Measurements from ENCODE around the gene CHMP3. TPM values are rescaled to one million over a fixed set of nuclear protein-coding genes. Genes with fewer than 3 reads are reported as not detected.
"Not testable (repeated sequence)": the region's sequence is repeated elsewhere in the genome, so short reads cannot be mapped to it uniquely, and the experiment has no call there.

Gene CHMP3
- polyA plus RNA-seq, 6 donors from 2014 or later, result 61.6 to 107 (median 96.4) TPM

DNA sequence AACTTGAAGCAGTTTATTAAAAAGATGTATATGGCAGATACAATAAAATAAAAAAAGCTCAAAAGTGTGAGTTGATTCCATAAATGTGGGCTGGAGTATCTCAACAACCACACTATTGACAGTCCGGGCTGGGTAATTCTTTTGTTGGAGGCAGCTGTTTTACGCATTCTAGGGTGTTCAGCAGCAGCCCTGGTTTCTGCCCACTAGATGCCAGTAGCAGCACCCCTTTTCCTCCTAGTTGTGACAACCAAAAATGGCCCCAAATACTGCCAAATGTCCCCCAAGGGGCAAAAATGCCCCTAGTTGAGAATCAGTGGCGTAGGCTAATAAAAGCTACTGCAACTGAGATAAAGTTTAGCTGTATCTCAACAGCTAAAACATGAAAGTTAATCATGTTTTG, 44.8 kb downstream of the CHMP3 start:
- ATAC-seq (ENCODE audit: low read depth in 2 of 2) (peak in 1 of 2 donors; percentile 50), DNase-seq (no peak)
- H3K27ac Mint-ChIP-seq, result no peak overlapping the region
- no peak overlapping the region for H3K4me3 Mint-ChIP-seq
- H3K9me3 Mint-ChIP-seq, result peaks cover 0 to 6% (median 2%) of the 10 kb centered on the region in 7 donors
- peaks cover 0 to 6% (median 0%) of the 10 kb centered on the region in 3 donors for H3K4me1 Mint-ChIP-seq
- H3K27me3 Mint-ChIP-seq, result no peaks in the 10 kb centered on the region
- H3K36me3 Mint-ChIP-seq, result peaks cover 6 to 9% of the 10 kb centered on the region in 2 donors

DNA sequence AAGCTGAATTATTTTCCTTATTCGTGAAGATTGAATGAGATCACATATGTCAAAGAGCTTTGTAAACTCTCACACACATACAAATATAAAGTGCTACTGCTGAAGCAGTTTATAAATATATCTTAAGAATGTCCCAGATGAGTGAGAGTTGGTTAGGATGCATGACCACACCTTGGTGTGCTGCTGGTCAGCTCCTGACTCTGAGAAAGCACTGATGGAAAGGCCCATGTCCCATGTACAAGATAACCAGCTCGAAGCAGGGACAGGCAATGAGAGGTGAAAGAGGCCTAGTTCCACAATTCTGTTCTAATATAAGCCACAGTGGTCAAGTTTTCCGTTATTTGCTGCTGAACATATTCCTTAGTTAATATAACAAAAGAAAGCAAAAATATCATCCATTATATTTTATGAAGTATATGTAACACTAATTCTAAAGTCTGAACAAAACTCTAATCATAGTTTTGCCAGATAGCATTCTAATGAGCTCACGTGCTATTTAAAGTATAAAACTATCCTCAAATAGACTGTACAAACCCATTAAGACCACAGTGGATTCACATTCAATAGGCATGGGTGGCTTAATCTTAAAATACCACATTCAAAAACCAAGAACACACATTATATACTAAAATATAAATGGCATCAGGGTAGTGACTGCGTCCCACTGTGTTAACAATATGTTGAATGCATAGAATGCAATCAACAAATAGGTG, 49.1 kb downstream of the CHMP3 start:
- no peaks in the 10 kb centered on the region for H3K9me3 Mint-ChIP-seq
- no peak for ATAC-seq (ENCODE audit: low read depth in 2 of 2)
- H3K27ac Mint-ChIP-seq, result no peak overlapping the region
- H3K4me3 Mint-ChIP-seq, result no peak overlapping the region
- H3K4me1 Mint-ChIP-seq, result peaks cover 0 to 10% (median 0%) of the 10 kb centered on the region in 3 donors
- no peak for DNase-seq
- no peaks in the 10 kb centered on the region for H3K27me3 Mint-ChIP-seq
- H3K36me3 Mint-ChIP-seq, result peaks cover 21 to 25% of the 10 kb centered on the region in 2 donors

DNA sequence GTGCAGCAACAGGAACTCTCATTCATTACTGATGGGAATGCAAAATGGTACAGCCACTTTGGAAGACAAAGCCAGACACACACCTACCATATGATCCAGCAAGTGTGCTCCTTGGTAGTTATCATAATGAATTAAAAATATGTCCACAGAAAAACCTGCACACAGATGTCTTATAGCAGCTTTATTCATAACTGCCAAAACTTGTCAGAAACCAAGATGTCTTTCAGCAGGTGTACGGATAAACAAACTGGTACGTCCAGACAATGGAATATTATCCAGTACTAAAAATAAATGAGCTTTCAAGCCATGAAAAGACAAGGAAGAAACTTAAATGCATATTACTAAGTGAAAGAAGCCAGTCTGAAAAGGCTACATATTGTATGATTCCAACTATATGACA, 50.4 kb downstream of the CHMP3 start:
- no peaks in the 10 kb centered on the region for H3K27me3 Mint-ChIP-seq
- peaks cover 0 to 10% (median 0%) of the 10 kb centered on the region in 3 donors for H3K4me1 Mint-ChIP-seq
- H3K4me3 Mint-ChIP-seq, result no peak overlapping the region
- ATAC-seq (ENCODE audit: low read depth in 2 of 2), result no peak
- peaks cover 29 to 31% of the 10 kb centered on the region in 2 donors for H3K36me3 Mint-ChIP-seq
- no peak for DNase-seq
- H3K27ac Mint-ChIP-seq, result no peak overlapping the region
- H3K9me3 Mint-ChIP-seq, result no peaks in the 10 kb centered on the region

DNA sequence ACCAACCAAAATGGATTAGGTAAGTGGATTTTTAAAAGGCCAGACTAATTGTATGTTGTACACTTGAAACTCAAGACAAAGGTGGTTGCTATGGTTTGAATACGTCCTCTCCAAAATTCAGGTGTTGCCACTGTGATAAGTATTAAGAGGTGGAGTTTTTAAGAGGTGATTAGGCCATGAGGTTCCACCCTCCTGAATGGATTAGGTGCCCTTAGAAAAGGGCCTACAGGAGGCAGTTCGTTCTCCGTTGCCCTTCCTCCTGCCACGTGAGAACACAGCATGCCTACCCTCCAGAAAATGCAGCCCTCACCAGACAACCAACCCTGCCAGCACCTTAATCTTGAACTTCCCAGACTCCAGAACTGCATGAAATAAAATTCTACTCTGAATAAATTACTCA, 51.2 kb downstream of the CHMP3 start:
- Mint-ChIP-seq H3K36me3 (peaks cover 31 to 37% of the 10 kb centered on the region in 2 donors), H3K4me3 (no peak overlapping the region), H3K27ac (no peak overlapping the region), H3K27me3 (no peaks in the 10 kb centered on the region), H3K9me3 (no peaks in the 10 kb centered on the region), H3K4me1 (peaks cover 0 to 10% (median 0%) of the 10 kb centered on the region in 3 donors)
- no peak for DNase-seq
- ATAC-seq (ENCODE audit: low read depth in 2 of 2), result no peak

DNA sequence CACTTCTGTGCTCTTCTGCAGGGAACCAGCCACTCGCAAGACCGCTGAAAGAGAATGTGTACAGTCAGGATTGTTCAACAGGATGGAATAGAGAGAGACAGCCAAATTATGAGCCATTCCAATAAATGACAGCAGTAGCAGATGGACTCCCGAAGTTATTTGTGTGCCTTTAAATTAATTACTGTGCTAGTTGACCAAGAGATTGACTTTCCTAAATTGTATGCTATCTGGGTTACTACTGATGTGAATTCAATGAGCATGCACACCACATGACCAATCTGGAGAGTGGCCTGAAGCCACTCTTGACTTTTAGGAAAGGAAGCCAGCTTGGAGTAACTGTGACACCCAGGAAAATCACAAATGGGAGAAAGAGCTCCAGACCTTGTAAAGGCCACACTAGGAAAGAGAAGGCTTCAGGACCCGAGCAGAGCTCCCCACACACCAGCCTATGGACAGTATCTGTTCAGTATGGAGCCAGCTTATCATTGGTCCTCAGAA, 52.8 kb downstream of the CHMP3 start:
- Mint-ChIP-seq H3K9me3 (no peaks in the 10 kb centered on the region), H3K27ac (peak overlapping the region in 2 of 6 donors; percentile 22 to 41), H3K4me3 (no peak overlapping the region), H3K4me1 (peaks cover 0 to 5% (median 0%) of the 10 kb centered on the region in 3 donors), H3K36me3 (peaks cover 22 to 42% of the 10 kb centered on the region in 2 donors), H3K27me3 (no peaks in the 10 kb centered on the region)
- no peak for ATAC-seq (ENCODE audit: low read depth in 2 of 2)
- no peak for DNase-seq

DNA sequence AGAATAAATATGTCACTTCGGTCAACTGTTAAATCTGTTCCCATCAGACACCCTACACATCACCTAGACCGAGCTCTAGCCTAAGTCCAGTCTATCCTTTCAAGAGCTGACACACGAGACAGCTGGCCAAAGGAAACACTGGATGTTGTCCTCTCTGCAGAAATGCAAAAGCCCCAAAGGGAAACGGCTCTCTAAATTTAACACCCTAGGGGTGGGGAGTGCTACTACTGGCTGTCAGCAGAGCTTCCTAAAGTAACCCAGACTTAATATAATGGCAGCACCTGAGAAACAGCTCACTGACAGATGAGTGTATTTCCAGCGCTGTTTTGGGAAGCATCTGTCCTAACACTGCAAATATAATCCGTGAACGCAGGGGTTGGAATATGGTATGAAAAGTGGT, 55.6 kb downstream of the CHMP3 start:
- Mint-ChIP-seq H3K36me3 (peaks cover 46 to 57% of the 10 kb centered on the region in 2 donors), H3K4me1 (peaks cover 0 to 5% (median 2%) of the 10 kb centered on the region in 3 donors), H3K4me3 (no peak overlapping the region), H3K27me3 (no peaks in the 10 kb centered on the region), H3K9me3 (peaks cover 0 to 10% (median 0%) of the 10 kb centered on the region in 7 donors), H3K27ac (peak overlapping the region in 3 of 6 donors; percentile 20 to 72 (median 56))
- DNase-seq (no peak), ATAC-seq (ENCODE audit: low read depth in 2 of 2) (no peak)

DNA sequence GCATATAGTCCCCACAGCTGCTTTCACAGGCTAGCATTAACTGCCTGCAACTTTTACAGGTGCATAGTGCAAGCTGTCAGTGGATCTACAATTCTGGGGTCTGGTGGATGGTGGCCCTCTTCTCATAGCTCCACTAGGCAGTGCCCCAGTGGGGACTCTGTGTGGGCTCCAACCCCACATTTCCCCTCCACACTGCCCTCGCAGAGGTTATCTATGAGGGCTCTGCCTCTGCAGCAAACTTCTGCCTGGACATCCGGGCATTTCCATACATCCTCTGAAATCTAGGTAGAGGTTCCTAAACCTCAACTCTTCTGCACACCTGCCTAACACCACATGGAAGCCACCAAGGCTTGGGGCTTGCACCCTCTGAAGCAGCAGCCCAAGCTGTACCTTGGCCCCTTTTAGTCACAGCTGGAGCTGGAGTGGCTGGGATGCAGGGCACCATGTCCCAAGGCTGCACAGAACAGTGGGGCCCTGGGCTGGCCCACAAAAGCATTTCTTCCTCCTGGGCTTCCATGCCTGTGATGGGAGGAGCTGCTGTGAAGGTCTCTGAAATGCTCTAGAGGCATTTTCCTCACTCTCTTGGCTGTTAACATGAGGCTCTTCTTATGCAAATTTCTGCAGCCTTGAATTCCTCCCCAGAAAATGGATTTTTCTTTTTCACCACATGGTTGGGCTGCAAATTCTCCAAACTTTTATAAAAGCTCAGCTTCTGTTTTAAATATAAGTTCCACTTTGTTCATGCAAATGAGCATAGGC, 62.7 kb downstream of the CHMP3 start:
- DNase-seq, result no peak
- Mint-ChIP-seq H3K9me3 (peaks cover 0 to 47% (median 35%) of the 10 kb centered on the region in 7 donors), H3K36me3 (peaks cover 79% of the 10 kb centered on the region in 2 donors), H3K4me3 (peak overlapping the region in 1 of 8 donors; percentile 47), H3K27ac (peak overlapping the region in 2 of 6 donors; percentile 34 to 42), H3K4me1 (peaks cover 26 to 46% (median 41%) of the 10 kb centered on the region in 3 donors), H3K27me3 (no peaks in the 10 kb centered on the region)
- ATAC-seq (ENCODE audit: low read depth in 2 of 2), result no peak

DNA sequence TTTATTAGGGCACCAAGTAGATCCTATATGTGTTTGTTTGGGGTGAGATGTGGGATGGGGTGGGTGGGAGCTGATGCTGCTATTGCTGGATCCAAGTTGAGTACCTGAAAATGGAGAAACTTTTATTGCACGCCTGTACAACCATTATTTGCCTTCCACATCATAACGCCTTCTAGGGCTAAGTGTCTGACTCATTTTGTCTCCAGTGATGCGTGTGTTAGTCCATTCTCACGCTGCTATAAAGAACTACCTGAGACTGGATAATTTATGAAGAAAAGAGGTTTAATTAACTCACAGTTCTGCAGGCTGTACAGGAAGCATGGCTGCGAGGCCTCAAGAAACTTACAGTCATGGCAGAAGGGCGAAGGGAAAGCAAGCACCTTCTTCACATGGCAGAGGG, 63.9 kb downstream of the CHMP3 start:
- ATAC-seq (ENCODE audit: low read depth in 2 of 2) (no peak), DNase-seq (no peak)
- no peaks in the 10 kb centered on the region for H3K27me3 Mint-ChIP-seq
- peak overlapping the region in 3 of 6 donors; percentile 34 to 66 (median 39) for H3K27ac Mint-ChIP-seq
- peaks cover 0 to 51% (median 36%) of the 10 kb centered on the region in 7 donors for H3K9me3 Mint-ChIP-seq
- peaks cover 80 to 84% of the 10 kb centered on the region in 2 donors for H3K36me3 Mint-ChIP-seq
- peak overlapping the region in 1 of 8 donors; percentile 8 for H3K4me3 Mint-ChIP-seq
- peaks cover 26 to 58% (median 50%) of the 10 kb centered on the region in 3 donors for H3K4me1 Mint-ChIP-seq

DNA sequence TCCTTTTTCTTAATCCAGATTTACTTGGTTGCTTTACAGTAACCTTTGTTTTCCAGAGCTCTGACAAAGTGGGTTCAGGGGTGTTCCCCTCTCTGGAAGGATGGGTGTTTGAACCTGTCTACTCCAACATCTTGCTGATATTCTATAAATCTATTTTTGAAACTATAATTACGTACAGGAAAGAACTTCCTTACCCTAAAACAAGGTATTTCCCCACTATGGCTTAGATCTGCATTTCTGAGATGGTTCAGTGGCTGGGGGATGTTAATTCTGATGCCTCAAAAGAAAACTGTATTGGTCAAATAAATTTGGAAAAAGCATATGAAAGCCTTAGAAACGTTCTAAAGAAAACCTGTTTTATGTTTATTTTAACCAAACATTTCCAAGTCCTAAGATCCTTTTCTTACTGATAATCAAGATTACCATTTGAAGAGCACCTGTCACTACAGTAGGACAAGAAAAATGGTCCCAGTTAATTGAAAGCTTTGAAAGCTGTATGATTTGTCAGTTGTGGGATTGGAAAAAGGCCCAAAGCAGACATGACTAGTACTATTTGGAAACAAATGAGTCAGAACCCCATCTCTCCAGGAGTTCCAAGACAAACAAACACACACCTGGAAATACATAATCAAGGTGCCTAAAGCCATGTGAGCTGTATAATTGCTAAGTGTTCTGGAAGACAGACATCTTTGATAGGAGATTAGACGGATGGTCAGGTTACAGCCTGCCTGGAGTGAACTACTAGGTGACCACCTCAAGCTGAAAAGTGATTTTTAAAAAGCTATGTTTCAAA, 64.6 kb downstream of the CHMP3 start:
- ATAC-seq (ENCODE audit: low read depth in 2 of 2), result peak; percentile 78 to 87
- Mint-ChIP-seq H3K9me3 (peaks cover 0 to 51% (median 36%) of the 10 kb centered on the region in 7 donors), H3K4me3 (peak overlapping the region in 4 of 8 donors; percentile 9 to 15 (median 12)), H3K27ac (peak overlapping the region; percentile 53 to 87 (median 68)), H3K4me1 (peaks cover 26 to 63% (median 56%) of the 10 kb centered on the region in 3 donors), H3K36me3 (peaks cover 82 to 86% of the 10 kb centered on the region in 2 donors), H3K27me3 (no peaks in the 10 kb centered on the region)
- DNase-seq, result peak; percentile 50

DNA sequence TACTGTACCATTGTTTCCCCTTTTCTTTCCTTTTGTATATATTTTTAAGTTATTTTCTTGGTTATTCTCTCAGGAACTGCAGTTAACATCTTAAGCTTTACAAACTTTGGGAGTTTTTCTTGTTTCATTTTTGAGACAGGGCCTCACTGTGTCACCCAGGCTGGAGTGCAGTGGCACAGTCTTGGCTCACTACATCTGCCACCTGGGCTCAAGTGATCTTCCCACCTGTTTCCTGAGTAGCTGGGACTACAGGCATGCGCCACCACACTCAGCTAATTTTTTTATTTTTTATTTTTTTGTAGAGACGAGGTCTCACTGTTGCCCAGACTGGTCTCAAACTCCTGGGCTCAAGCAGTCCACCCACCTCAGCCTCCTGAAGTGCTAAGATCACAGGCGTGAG, 66.9 kb downstream of the CHMP3 start:
- Mint-ChIP-seq H3K4me1 (peaks cover 26 to 69% (median 67%) of the 10 kb centered on the region in 3 donors), H3K9me3 (peaks cover 0 to 34% (median 30%) of the 10 kb centered on the region in 7 donors), H3K4me3 (peak overlapping the region in 4 of 8 donors; percentile 4 to 61 (median 36)), H3K36me3 (peaks cover 59 to 74% of the 10 kb centered on the region in 2 donors), H3K27ac (peak overlapping the region in 4 of 6 donors; percentile 7 to 87 (median 44))
- DNase-seq, result peak; percentile 32
- H3K27me3 Mint-ChIP-seq, result not testable (repeated sequence)
- peak; percentile 48 to 67 for ATAC-seq (ENCODE audit: low read depth in 2 of 2)

DNA sequence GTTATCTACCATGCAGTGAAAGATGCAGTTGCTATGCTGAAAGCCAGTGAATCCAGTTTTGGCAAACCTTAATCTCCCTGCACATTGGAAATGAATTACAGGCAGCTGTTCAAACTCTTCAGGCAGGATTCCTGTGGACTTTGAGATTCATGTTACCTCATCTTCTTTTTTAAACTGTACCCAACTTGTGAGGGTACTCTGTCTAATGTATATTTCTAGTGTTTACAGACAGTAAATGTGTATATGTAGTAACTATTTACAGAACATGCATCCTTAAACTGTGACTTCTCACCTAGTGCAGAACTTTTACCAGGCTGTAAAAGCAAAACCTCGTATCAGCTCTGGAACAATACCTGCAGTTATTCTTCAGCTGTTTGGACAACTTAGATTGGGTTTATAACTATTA, 71.2 kb downstream of the CHMP3 start:
- Mint-ChIP-seq H3K27me3 (no peaks in the 10 kb centered on the region), H3K36me3 (peaks cover 45 to 54% of the 10 kb centered on the region in 2 donors), H3K4me3 (no peak overlapping the region), H3K27ac (peak overlapping the region in 2 of 6 donors; percentile 9 to 66), H3K9me3 (peaks cover 0 to 5% (median 2%) of the 10 kb centered on the region in 7 donors), H3K4me1 (peaks cover 10 to 43% (median 39%) of the 10 kb centered on the region in 3 donors)
- ATAC-seq (ENCODE audit: low read depth in 2 of 2), result no peak
- no peak for DNase-seq

DNA sequence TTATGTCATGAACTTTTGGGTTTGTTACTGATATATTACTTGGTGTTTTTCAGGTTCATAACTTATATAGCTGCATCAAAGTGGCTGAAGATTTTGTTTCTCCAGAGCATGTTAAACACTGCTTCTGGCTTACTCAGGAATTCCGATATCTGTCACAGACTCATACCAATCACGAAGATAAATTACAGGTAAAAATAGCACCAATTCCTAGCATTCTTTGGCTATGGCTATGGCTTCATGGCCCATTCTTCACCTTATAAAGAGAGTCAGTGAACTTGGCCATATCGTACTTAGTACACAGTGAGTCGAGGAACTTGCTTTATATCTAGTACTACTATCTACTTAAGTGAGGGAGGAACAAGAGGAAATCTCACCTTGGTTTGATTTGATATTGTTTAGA, 72.2 kb downstream of the CHMP3 start:
- H3K4me3 Mint-ChIP-seq, result no peak overlapping the region
- H3K4me1 Mint-ChIP-seq, result peaks cover 3 to 37% (median 29%) of the 10 kb centered on the region in 3 donors
- no peaks in the 10 kb centered on the region for H3K27me3 Mint-ChIP-seq
- H3K36me3 Mint-ChIP-seq, result peaks cover 40 to 52% of the 10 kb centered on the region in 2 donors
- ATAC-seq (ENCODE audit: low read depth in 2 of 2), result no peak
- no peak for DNase-seq
- H3K9me3 Mint-ChIP-seq, result peaks cover 0 to 5% (median 2%) of the 10 kb centered on the region in 7 donors
- H3K27ac Mint-ChIP-seq, result peak overlapping the region in 2 of 6 donors; percentile 9 to 34

All from naive B cell (primary cell).